Measurements from ENCODE around the gene CALHM1. TPM values are rescaled to one million over a fixed set of nuclear protein-coding genes. Genes with fewer than 3 reads are reported as not detected.

The CALHM1 gene
- total and polyA plus RNA-seq, 2 of the 13 experiments (the other 11 are each of a cell fraction or from before 2014, with no cell fraction given) = 0.04 TPM; not detected in 1

DNA sequence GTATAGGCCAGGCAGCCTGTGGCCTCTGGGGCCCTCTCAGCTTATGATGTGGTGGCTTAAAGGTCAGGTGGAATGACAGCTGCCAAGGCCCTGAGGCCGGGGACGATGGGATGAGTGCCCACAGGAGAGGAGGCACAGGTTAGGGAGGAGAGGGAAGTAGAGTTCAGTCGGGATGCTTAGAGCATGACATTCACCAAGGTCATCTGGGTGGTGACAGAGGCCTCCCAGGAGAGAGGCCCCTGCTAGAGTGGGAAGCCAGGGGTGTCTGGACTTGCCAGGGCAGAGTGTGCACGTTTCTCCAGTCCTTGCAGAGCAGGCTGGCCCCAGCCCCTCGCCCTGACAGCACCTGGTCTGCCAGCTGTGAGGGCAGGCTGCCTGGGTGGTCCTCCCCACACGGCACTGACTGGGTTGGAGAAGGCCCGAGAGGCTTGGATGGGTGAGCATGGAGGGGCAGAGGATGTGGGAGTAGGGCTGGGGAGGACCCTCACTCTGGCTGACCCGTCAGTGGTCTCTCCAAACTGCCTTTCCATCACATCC is 1.5 kb downstream of the CALHM1 start:
- H2AFZ ChIP-seq (ENCODE audit: low read length) = no peak overlapping the region
- FAIRE-seq (no peak), ATAC-seq (peak; percentile 13; the same call in 2 of the 3 replicates), DNase-seq (ENCODE audit: low spot score) (no peak)
- WGBS (ENCODE audit: low lambda C conversion rate) = 3% methylated on average over 3 of the region's 8 CpGs
- H3K4me1 ChIP-seq (ENCODE audit: insufficient read depth, low read length) = peaks cover 25% of the 10 kb centered on the region
- CTCF ChIA-PET (ENCODE audit: low intra/inter-chr PET ratio, low total read pairs) = no interaction called here
- H3K4me3 ChIP-seq (replicated peaks in 1 of 3; ENCODE audit: insufficient read depth in 1 of 3, low read depth in 2 of 3, low read length in 3 of 3) = no peak overlapping the region
- POLR2A ChIA-PET = no interaction called here
- in situ Hi-C loops (cut with HindIII; ENCODE audit: extremely low pct_ligation_motif_present, low pct_unique_long_range_greater_than_20kb) (no loop called here), intact Hi-C loops (cut with micrococcal nuclease; ENCODE audit: unreplicated experiment) (no loop called here)
- no peaks in the 10 kb centered on the region for H4K20me1 ChIP-seq (ENCODE audit: insufficient read depth, low read length)
- peaks cover 1 to 27% of the 10 kb centered on the region in 2 experiments for H3K27me3 ChIP-seq (ENCODE audit: control insufficient read depth in 1 of 2, insufficient read depth in 2 of 2, low read length in 2 of 2)
- no peaks in the 10 kb centered on the region for H3K36me3 ChIP-seq (replicated peaks in 1 of 2; ENCODE audit: control insufficient read depth in 1 of 2, insufficient read depth in 2 of 2, low read length in 2 of 2)
- no TSS peak for BruUV-seq (replicated peaks)
- peak; percentile 12; the same call in 1 of the 2 replicates for TF ChIP-seq ZFX (CRISPR knock-in tag; IDR thresholded peaks at IDR 0.05; ENCODE audit: low read depth)
- TF ChIP-seq, protein P1, sequence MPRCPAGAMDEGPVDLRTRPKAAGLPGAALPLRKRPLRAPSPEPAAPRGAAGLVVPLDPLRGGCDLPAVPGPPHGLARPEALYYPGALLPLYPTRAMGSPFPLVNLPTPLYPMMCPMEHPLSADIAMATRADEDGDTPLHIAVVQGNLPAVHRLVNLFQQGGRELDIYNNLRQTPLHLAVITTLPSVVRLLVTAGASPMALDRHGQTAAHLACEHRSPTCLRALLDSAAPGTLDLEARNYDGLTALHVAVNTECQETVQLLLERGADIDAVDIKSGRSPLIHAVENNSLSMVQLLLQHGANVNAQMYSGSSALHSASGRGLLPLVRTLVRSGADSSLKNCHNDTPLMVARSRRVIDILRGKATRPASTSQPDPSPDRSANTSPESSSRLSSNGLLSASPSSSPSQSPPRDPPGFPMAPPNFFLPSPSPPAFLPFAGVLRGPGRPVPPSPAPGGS (CRISPR knock-in tag; IDR thresholded peaks at IDR 0.05) = no peak
- H3K27ac ChIP-seq (ENCODE audit: extremely low read length, insufficient read depth, low read length) = no peak overlapping the region
- no peak overlapping the region for H3K4me2 ChIP-seq (ENCODE audit: low read depth, low read length)
- no peaks in the 10 kb centered on the region for H3K9me3 ChIP-seq (ENCODE audit: low read length)
- no peaks in the 10 kb centered on the region for H3K79me2 ChIP-seq (ENCODE audit: insufficient read depth, low read length)
- no peak overlapping the region for H3K9ac ChIP-seq (ENCODE audit: insufficient read depth, low read depth, low read length)

DNA sequence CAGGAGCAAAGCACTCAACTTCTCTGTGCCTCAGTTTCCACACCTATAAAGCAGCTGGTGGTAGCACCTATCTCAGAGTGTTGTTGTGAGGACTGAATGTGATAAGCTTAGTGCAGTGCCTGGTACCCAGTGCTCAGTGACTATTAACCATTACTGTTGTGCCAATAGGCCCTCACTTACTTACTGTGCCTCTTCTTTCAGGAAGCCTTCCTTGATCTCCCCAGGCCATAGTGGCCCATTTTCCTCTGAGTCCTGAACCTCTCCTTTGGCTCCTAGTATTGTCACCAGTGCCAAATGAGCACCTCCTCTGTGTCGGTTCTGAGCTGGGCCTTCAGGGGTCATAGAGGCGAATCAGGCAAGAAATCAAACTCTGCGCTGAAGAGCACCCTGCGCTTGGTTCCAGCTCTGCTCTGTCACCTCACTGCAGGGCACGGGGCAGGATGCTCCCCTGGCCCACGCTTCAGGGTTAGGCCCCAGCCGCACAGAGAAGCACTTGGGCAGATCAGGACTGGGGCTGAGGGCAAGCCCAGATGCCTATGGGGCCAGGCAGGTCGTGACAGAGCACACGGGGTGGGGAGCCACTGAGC is 2.5 kb downstream of the CALHM1 start:
- Histone ChIP-seq H3K36me3 (replicated peaks in 1 of 2; ENCODE audit: control insufficient read depth in 1 of 2, insufficient read depth in 2 of 2, low read length in 2 of 2) (no peaks in the 10 kb centered on the region), H3K27ac (ENCODE audit: extremely low read length, insufficient read depth, low read length) (no peak overlapping the region), H2AFZ (ENCODE audit: low read length) (no peak overlapping the region), H3K4me1 (ENCODE audit: insufficient read depth, low read length) (peaks cover 30% of the 10 kb centered on the region), H3K79me2 (ENCODE audit: insufficient read depth, low read length) (no peaks in the 10 kb centered on the region), H3K9me3 (ENCODE audit: low read length) (no peaks in the 10 kb centered on the region), H3K27me3 (ENCODE audit: control insufficient read depth in 1 of 2, insufficient read depth in 2 of 2, low read length in 2 of 2) (peaks cover 3 to 35% of the 10 kb centered on the region in 2 experiments), H3K4me3 (replicated peaks in 1 of 3; ENCODE audit: insufficient read depth in 1 of 3, low read depth in 2 of 3, low read length in 3 of 3) (no peak overlapping the region), H3K9ac (ENCODE audit: insufficient read depth, low read depth, low read length) (no peak overlapping the region), H4K20me1 (ENCODE audit: insufficient read depth, low read length) (no peaks in the 10 kb centered on the region), H3K4me2 (ENCODE audit: low read depth, low read length) (no peak overlapping the region)
- 35% methylated on average over 6 of the region's 9 CpGs for WGBS (ENCODE audit: low lambda C conversion rate)
- in situ Hi-C loops (cut with HindIII; ENCODE audit: extremely low pct_ligation_motif_present, low pct_unique_long_range_greater_than_20kb) = no loop called here
- no TSS peak for BruUV-seq (replicated peaks)
- intact Hi-C loops (cut with micrococcal nuclease; ENCODE audit: unreplicated experiment) = no loop called here
- ChIA-PET POLR2A (no interaction called here), CTCF (ENCODE audit: low intra/inter-chr PET ratio, low total read pairs) (no interaction called here)
- ATAC-seq (no peak), DNase-seq (ENCODE audit: low spot score) (no peak), FAIRE-seq (no peak)
- TF ChIP-seq, protein P2, sequence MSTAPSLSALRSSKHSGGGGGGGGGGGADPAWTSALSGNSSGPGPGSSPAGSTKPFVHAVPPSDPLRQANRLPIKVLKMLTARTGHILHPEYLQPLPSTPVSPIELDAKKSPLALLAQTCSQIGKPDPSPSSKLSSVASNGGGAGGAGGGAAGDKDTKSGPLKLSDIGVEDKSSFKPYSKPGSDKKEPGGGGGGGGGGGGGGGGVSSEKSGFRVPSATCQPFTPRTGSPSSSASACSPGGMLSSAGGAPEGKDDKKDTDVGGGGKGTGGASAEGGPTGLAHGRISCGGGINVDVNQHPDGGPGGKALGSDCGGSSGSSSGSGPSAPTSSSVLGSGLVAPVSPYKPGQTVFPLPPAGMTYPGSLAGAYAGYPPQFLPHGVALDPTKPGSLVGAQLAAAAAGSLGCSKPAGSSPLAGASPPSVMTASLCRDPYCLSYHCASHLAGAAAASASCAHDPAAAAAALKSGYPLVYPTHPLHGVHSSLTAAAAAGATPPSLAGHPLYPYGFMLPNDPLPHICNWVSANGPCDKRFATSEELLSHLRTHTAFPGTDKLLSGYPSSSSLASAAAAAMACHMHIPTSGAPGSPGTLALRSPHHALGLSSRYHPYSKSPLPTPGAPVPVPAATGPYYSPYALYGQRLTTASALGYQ (CRISPR knock-in tag; IDR thresholded peaks at IDR 0.05) = no peak
- TF ChIP-seq, protein P3, sequence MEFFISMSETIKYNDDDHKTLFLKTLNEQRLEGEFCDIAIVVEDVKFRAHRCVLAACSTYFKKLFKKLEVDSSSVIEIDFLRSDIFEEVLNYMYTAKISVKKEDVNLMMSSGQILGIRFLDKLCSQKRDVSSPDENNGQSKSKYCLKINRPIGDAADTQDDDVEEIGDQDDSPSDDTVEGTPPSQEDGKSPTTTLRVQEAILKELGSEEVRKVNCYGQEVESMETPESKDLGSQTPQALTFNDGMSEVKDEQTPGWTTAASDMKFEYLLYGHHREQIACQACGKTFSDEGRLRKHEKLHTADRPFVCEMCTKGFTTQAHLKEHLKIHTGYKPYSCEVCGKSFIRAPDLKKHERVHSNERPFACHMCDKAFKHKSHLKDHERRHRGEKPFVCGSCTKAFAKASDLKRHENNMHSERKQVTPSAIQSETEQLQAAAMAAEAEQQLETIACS (CRISPR knock-in tag; IDR thresholded peaks at IDR 0.05) = no peak
- TF ChIP-seq, protein P4, sequence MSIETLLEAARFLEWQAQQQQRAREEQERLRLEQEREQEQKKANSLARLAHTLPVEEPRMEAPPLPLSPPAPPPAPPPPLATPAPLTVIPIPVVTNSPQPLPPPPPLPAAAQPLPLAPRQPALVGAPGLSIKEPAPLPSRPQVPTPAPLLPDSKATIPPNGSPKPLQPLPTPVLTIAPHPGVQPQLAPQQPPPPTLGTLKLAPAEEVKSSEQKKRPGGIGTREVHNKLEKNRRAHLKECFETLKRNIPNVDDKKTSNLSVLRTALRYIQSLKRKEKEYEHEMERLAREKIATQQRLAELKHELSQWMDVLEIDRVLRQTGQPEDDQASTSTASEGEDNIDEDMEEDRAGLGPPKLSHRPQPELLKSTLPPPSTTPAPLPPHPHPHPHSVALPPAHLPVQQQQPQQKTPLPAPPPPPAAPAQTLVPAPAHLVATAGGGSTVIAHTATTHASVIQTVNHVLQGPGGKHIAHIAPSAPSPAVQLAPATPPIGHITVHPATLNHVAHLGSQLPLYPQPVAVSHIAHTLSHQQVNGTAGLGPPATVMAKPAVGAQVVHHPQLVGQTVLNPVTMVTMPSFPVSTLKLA (IDR thresholded peaks at IDR 0.05) = no peak
- TF ChIP-seq, protein P5, sequence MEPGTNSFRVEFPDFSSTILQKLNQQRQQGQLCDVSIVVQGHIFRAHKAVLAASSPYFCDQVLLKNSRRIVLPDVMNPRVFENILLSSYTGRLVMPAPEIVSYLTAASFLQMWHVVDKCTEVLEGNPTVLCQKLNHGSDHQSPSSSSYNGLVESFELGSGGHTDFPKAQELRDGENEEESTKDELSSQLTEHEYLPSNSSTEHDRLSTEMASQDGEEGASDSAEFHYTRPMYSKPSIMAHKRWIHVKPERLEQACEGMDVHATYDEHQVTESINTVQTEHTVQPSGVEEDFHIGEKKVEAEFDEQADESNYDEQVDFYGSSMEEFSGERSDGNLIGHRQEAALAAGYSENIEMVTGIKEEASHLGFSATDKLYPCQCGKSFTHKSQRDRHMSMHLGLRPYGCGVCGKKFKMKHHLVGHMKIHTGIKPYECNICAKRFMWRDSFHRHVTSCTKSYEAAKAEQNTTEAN (CRISPR knock-in tag; conservative IDR thresholded peaks at IDR 0.05) = no peak
- no peak for TF ChIP-seq MIXL1 (CRISPR knock-in tag; IDR thresholded peaks at IDR 0.05)
- no peak for TF ChIP-seq ATF1 (CRISPR knock-in tag; IDR thresholded peaks at IDR 0.05)
- TF ChIP-seq, protein P6, sequence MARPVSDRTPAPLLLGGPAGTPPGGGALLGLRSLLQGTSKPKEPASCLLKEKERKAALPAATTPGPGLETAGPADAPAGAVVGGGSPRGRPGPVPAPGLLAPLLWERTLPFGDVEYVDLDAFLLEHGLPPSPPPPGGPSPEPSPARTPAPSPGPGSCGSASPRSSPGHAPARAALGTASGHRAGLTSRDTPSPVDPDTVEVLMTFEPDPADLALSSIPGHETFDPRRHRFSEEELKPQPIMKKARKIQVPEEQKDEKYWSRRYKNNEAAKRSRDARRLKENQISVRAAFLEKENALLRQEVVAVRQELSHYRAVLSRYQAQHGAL (CRISPR knock-in tag; IDR thresholded peaks at IDR 0.05; ENCODE audit: not compliant biosample characterization) = no peak

Data from HepG2 (cell line).